HepG2 (cell line): Measurements from ENCODE around the gene RPL23.

Experiments used
- CEBPG ChIP-seq: IDR thresholded peaks from 2 replicates; pipeline ENCODE4 v1.6.1; 2016
- CTCF ChIP-seq: sonication (generic); formaldehyde crosslinking; IDR thresholded peaks from 2 replicates; pipeline ENCODE4 v1.5.0; 2020; ENCODE audit warnings: mild to moderate bottlenecking, missing genetic modification reagents, moderate library complexity
- HCFC1 ChIP-seq: fragments of 150-350 bp; IDR thresholded peaks from 2 replicates; pipeline ENCODE4 v1.6.1; 2014; ENCODE audit warnings: low read depth, low read length
- JUND ChIP-seq: sonication (generic); formaldehyde crosslinking; IDR thresholded peaks from 2 replicates; pipeline ENCODE4 v1.8.0; 2022; ENCODE audit warnings: mild to moderate bottlenecking, missing genetic modification reagents
- KAT2B ChIP-seq: fragments of 150-350 bp; IDR thresholded peaks from 2 replicates; pipeline ENCODE4 v1.6.1; 2014; ENCODE audit warnings: low read depth, low read length, borderline replicate concordance
- POGZ ChIP-seq: sonication (generic); formaldehyde crosslinking; IDR thresholded peaks from 2 replicates; pipeline ENCODE4 v1.4.0; 2020; ENCODE audit warnings: mild to moderate bottlenecking, missing genetic modification reagents
- RNF219 ChIP-seq: sonication (generic); formaldehyde crosslinking; IDR thresholded peaks from 2 replicates; pipeline ENCODE4 v1.5.0; 2020; ENCODE audit warnings: mild to moderate bottlenecking, missing genetic modification reagents
- WIZ ChIP-seq: sonication (generic); formaldehyde crosslinking; IDR thresholded peaks from 2 replicates; pipeline ENCODE4 v1.5.1; 2020; ENCODE audit warnings: mild to moderate bottlenecking, missing genetic modification reagents
- ZNF274 ChIP-seq: sonication (generic); formaldehyde crosslinking; IDR thresholded peaks from 2 replicates; pipeline ENCODE4 v1.5.1; 2020; ENCODE audit warnings: mild to moderate bottlenecking, missing genetic modification reagents
- ZNF354B ChIP-seq: sonication (generic); formaldehyde crosslinking; IDR thresholded peaks from 2 replicates; pipeline ENCODE4 v1.8.0; 2022; ENCODE audit warnings: mild to moderate bottlenecking, missing genetic modification reagents
- ZNF773 ChIP-seq: sonication (generic); formaldehyde crosslinking; IDR thresholded peaks from 2 replicates; pipeline ENCODE4 v1.4.0; 2020; ENCODE audit warnings: missing genetic modification reagents, borderline replicate concordance

DNA sequence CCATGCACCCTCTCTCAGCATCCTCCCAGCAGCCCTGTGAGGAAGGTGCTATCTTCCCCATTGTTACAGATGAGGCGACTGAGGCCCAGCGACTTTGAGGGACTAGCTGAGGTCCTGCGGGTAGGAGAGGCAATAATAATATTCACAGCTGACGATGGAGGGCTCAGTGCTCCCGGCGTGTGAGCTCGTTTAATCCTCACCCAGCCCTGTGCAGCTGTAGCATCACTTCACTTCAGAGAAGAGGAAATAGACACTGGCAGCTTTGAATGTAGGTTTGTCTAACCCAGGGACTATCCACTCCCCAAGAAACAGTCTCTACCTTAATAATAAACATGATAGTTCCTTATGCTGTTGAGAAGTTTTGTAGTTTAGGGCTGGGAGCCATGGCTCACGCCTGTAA, 37.9 kb upstream of the RPL23 start:
- no peak for TF ChIP-seq CEBPG (CRISPR knock-in tag)
- TF ChIP-seq CTCF (CRISPR knock-in tag): no peak
- TF ChIP-seq HCFC1: no peak
- TF ChIP-seq POGZ (CRISPR knock-in tag): no peak
- TF ChIP-seq JUND (CRISPR knock-in tag): no peak
- TF ChIP-seq KAT2B: no peak
- no peak for TF ChIP-seq ZNF354B (CRISPR knock-in tag)
- no peak for TF ChIP-seq ZNF274 (CRISPR knock-in tag)
- no peak for TF ChIP-seq RNF219
- no peak for TF ChIP-seq WIZ (CRISPR knock-in tag)
- no peak for TF ChIP-seq ZNF773
